Adipocyte (in vitro differentiated cells): ENCODE data around the gene MAD2L2.

Source experiments
- DNase-seq: peaks from one replicate; pipeline ENCODE4 v3.0.0-alpha.2; 2015; ENCODE audit warnings: low read depth
- H3K27me3 ChIP-seq: replicated peaks from 2 replicates; pipeline ENCODE4 v1.7.0; 2013; ENCODE audit warnings: mild to moderate bottlenecking, low read length, moderate library complexity; ENCODE audit not compliant: control insufficient read depth, insufficient read depth
- H3K36me3 ChIP-seq: 2 replicates; pipeline ENCODE4 v1.7.0; 2013; ENCODE audit warnings: low read length, mild to moderate bottlenecking, moderate library complexity; ENCODE audit not compliant: control insufficient read depth, insufficient read depth, severe bottlenecking
- H3K4me1 ChIP-seq: 2 replicates; pipeline ENCODE4 v1.7.0; 2013; ENCODE audit warnings: mild to moderate bottlenecking, low read length, moderate library complexity; ENCODE audit not compliant: control insufficient read depth, insufficient read depth
- H3K4me3 ChIP-seq: 2 replicates; pipeline ENCODE4 v1.7.0; 2013; ENCODE audit warnings: mild to moderate bottlenecking, low read length, moderate library complexity
- H3K9ac ChIP-seq: 2 replicates; pipeline ENCODE4 v1.7.0; 2013; ENCODE audit warnings: mild to moderate bottlenecking, low read length, moderate library complexity
- H3K9me3 ChIP-seq: 2 replicates; pipeline ENCODE4 v1.7.0; 2013; ENCODE audit warnings: mild to moderate bottlenecking, low read length, moderate library complexity; ENCODE audit not compliant: control insufficient read depth

Gene MAD2L2

GRCh38 chr1:11639372-11639771, 41.6 kb downstream of the MAD2L2 start:
- Histone ChIP-seq H3K9me3 (no peaks in the 10 kb centered on the region), H3K9ac (no peak overlapping the region), H3K4me1 (no peaks in the 10 kb centered on the region), H3K4me3 (no peak overlapping the region), H3K36me3 (no peaks in the 10 kb centered on the region), H3K27me3 (peaks cover 42% of the 10 kb centered on the region)
- DNase-seq: no peak

GRCh38 chr1:11638121-11638520, 42.8 kb downstream of the MAD2L2 start:
- no peak overlapping the region for H3K4me3 ChIP-seq
- no peak for DNase-seq
- H3K36me3 ChIP-seq: no peaks in the 10 kb centered on the region
- peaks cover 46% of the 10 kb centered on the region for H3K27me3 ChIP-seq
- H3K4me1 ChIP-seq: no peaks in the 10 kb centered on the region
- no peak overlapping the region for H3K9ac ChIP-seq
- no peaks in the 10 kb centered on the region for H3K9me3 ChIP-seq

- no peak for DNase-seq
- no peaks in the 10 kb centered on the region for H3K36me3 ChIP-seq
These were observed 46.4 kb downstream of the MAD2L2 start for GRCh38 chr1:11634365-11635192.

GRCh38 chr1:11629184-11630016, 51.5 kb downstream of the MAD2L2 start:
- no peak overlapping the region for H3K9ac ChIP-seq
- no peak for DNase-seq
- H3K36me3 ChIP-seq: no peaks in the 10 kb centered on the region
- peaks cover 6% of the 10 kb centered on the region for H3K4me1 ChIP-seq
- peaks cover 48% of the 10 kb centered on the region for H3K27me3 ChIP-seq
- no peak overlapping the region for H3K4me3 ChIP-seq
- H3K9me3 ChIP-seq: no peaks in the 10 kb centered on the region

More at GRCh38 chr1:11634365-11635192, 46.4 kb downstream of the MAD2L2 start:
- Histone ChIP-seq H3K4me3 (no peak overlapping the region), H3K4me1 (peaks cover under 1% of the 10 kb centered on the region), H3K27me3 (peaks cover 65% of the 10 kb centered on the region), H3K9ac (no peak overlapping the region), H3K9me3 (no peaks in the 10 kb centered on the region)

- Histone ChIP-seq H3K27me3 (peaks cover 44% of the 10 kb centered on the region), H3K4me3 (no peak overlapping the region), H3K4me1 (peaks cover 6% of the 10 kb centered on the region), H3K36me3 (no peaks in the 10 kb centered on the region), H3K9ac (no peak overlapping the region), H3K9me3 (no peaks in the 10 kb centered on the region)
- no peak for DNase-seq
These were observed 52.2 kb downstream of the MAD2L2 start for GRCh38 chr1:11628767-11629166.

- Histone ChIP-seq H3K4me1 (peaks cover 6% of the 10 kb centered on the region), H3K4me3 (no peak overlapping the region), H3K27me3 (peaks cover 42% of the 10 kb centered on the region), H3K9me3 (no peaks in the 10 kb centered on the region), H3K9ac (no peak overlapping the region), H3K36me3 (no peaks in the 10 kb centered on the region)
- no peak for DNase-seq
These were observed 54.4 kb downstream of the MAD2L2 start for GRCh38 chr1:11626551-11626950.
